Naive thymus-derived CD8-positive, alpha-beta T cell (primary cell): ENCODE data around the gene IL31. TPM values are rescaled to one million over a fixed set of nuclear protein-coding genes. Genes with fewer than 3 reads are reported as not detected.

Experiments used
- ATAC-seq, 2 donors: fragments of 150-1000 bp; cut with Tn5 transposase in 1 of 2; sonication (Bioruptor Pico), chemical (Tn5 transposase) in 1 of 2; 1 replicate in 1 of 2; 2 replicates in 1 of 2; pipeline ENCODE4 v1.10.0; 2021; ENCODE audit warnings: mild to moderate bottlenecking in 2 of 2, moderate library complexity in 2 of 2
- POLR2A ChIA-PET: fragments of 350-600 bp; sonication (Branson Sonifier 250); formaldehyde crosslinking; loops from one replicate; lab custom pipeline; 2021; ENCODE audit warnings: antibody characterized with exemption; lab: Charles Lee
- DNase-seq, 10 donors: peaks; one replicate each; pipeline versions ENCODE4 v3.0.0 to v3.0.0-alpha.2; 2020 to 2022
- H3K27ac Mint-ChIP-seq, 10 donors: one replicate each; pipeline ENCODE4 v1.8.0; 2020 to 2022; ENCODE audit warnings: mild to moderate bottlenecking in 10 of 10, mixed read lengths in 10 of 10, moderate library complexity in 4 of 10, inconsistent platforms in 1 of 10
- H3K27me3 Mint-ChIP-seq, 5 donors: one replicate each; pipeline ENCODE4 v1.8.0; 2021 to 2022; ENCODE audit warnings: mixed read lengths in 5 of 5
- H3K36me3 Mint-ChIP-seq, 3 donors: one replicate each; pipeline ENCODE4 v1.8.0; 2020 to 2022; ENCODE audit warnings: mixed read lengths in 3 of 3, mild to moderate bottlenecking in 2 of 3, inconsistent platforms in 1 of 3
- H3K4me1 Mint-ChIP-seq, 4 donors: one replicate each; pipeline ENCODE4 v1.8.0; 2021 to 2022; ENCODE audit warnings: mixed read lengths in 4 of 4
- H3K4me3 Mint-ChIP-seq, 10 donors: one replicate each; pipeline ENCODE4 v1.8.0; 2020 to 2022; ENCODE audit warnings: mild to moderate bottlenecking in 10 of 10, mixed read lengths in 10 of 10, moderate library complexity in 6 of 10, inconsistent platforms in 1 of 10
- H3K9me3 Mint-ChIP-seq, 9 donors: one replicate each; pipeline ENCODE4 v1.8.0; 2020 to 2022; ENCODE audit warnings: mixed read lengths in 9 of 9, mild to moderate bottlenecking in 3 of 9, inconsistent platforms in 1 of 9, moderate library complexity in 1 of 9
- polyA plus RNA-seq, 3 donors: library from polyadenylated mRNA; unstranded; fragments of 300-500 nt; fragmentation: Illumina TruSeq; gene quantifications; one replicate each; pipeline ENCODE4 v1.2.3, GENCODE V29; 2021
- total RNA-seq, 8 experiments: library from RNA in 2 of 8; stranded (reverse) in 2 of 8; gene quantifications; one replicate each; pipeline ENCODE4 v1.2.3 and lab custom pipeline; 2021 to 2026

The IL31 gene
- total and polyA plus RNA-seq, 5 experiments from 2014 or later: not detected

GRCh38 chr12:122137229-122137628 is 36.8 kb downstream of the IL31 start:
- POLR2A ChIA-PET: no interaction called here
- ATAC-seq: peak; percentile 14 to 45
- H3K4me3 Mint-ChIP-seq: no peak overlapping the region
- no peaks in the 10 kb centered on the region for H3K9me3 Mint-ChIP-seq
- H3K36me3 Mint-ChIP-seq: peaks cover 0 to 69% (median 9%) of the 10 kb centered on the region in 3 donors
- DNase-seq: no peak
- no peaks in the 10 kb centered on the region for H3K27me3 Mint-ChIP-seq
- no peak overlapping the region for H3K27ac Mint-ChIP-seq
- H3K4me1 Mint-ChIP-seq: no peaks in the 10 kb centered on the region

DNA sequence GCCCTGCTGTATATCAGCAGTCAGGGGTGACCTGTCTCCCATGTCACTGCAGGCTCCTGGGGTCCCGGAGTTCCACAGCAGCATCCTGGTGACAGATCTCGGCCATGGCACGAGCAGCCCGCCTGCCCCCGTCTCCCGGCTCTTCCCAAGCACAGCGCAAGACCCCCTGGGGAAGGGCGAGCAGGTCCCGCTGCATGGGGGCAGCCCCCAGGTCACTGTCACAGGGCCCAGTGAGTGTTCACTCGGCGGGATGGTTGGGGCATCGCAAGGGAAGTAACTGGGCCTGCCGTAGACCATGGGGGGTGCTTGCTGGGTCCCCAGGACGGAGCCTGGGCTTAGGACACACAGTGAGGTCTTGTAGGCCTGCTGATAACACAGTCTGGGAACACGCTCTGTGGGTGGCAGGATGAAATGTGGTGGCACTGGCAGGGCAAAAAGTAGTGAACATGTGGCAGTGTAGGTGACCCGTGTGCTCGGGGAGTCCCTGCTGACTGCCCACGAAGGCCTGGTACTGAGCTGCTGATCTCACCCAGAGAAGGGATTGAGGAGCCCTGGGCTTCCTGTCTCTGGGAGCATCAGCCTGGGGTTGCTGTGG is 38.5 kb downstream of the IL31 start:
- DNase-seq: no peak
- ATAC-seq: no peak
- H3K27me3 Mint-ChIP-seq: no peaks in the 10 kb centered on the region
- H3K4me1 Mint-ChIP-seq: no peaks in the 10 kb centered on the region
- POLR2A ChIA-PET: no interaction called here
- H3K9me3 Mint-ChIP-seq: no peaks in the 10 kb centered on the region
- H3K27ac Mint-ChIP-seq: peak overlapping the region in 2 of 10 donors; percentile 21 to 34
- no peak overlapping the region for H3K4me3 Mint-ChIP-seq
- peaks cover 0 to 73% (median 16%) of the 10 kb centered on the region in 3 donors for H3K36me3 Mint-ChIP-seq

- ATAC-seq: no peak
- no peak overlapping the region for H3K4me3 Mint-ChIP-seq
These were observed 40.6 kb downstream of the IL31 start for GRCh38 chr12:122133192-122133950.

GRCh38 chr12:122130150-122130549 is 43.9 kb downstream of the IL31 start:
- Mint-ChIP-seq H3K4me1 (peaks cover 11 to 27% (median 19%) of the 10 kb centered on the region in 4 donors), H3K9me3 (no peaks in the 10 kb centered on the region), H3K27ac (peak overlapping the region in 1 of 10 donors; percentile 49), H3K27me3 (no peaks in the 10 kb centered on the region), H3K4me3 (no peak overlapping the region), H3K36me3 (peaks cover 0 to 86% (median 14%) of the 10 kb centered on the region in 3 donors)
- no peak for DNase-seq
- ATAC-seq: no peak
- POLR2A ChIA-PET: no interaction called here

More at GRCh38 chr12:122133192-122133950, 40.6 kb downstream of the IL31 start:
- no peaks in the 10 kb centered on the region for H3K9me3 Mint-ChIP-seq
- no peaks in the 10 kb centered on the region for H3K27me3 Mint-ChIP-seq
- no peak for DNase-seq
- peaks cover 0 to 78% (median 13%) of the 10 kb centered on the region in 3 donors for H3K36me3 Mint-ChIP-seq
- peak overlapping the region in 4 of 10 donors; percentile 30 to 82 (median 44) for H3K27ac Mint-ChIP-seq
- POLR2A ChIA-PET: no interaction called here
- peaks cover 0 to 3% (median under 1%) of the 10 kb centered on the region in 4 donors for H3K4me1 Mint-ChIP-seq

DNA sequence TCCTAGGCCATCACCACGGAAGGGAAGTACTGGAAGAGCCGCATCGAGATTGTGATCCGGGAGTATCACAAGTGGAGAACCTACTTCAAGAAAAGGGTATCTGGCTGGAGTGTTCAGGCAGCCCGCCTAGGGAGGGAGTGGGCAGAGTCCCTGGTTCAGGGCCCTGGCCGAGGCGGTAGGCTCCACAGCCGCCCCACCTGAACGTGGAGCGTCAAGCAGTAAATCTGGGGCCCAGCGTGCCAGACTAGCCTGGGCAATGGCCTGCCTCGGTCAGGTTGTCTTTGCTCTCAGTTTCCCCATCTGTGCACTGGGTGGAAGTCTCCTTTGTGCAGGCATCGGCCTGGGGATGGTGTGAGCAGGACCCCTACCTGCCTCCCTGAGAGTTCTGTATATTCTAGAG is 44.9 kb downstream of the IL31 start:
- H3K36me3 Mint-ChIP-seq: peaks cover 0 to 76% (median 11%) of the 10 kb centered on the region in 3 donors
- H3K27me3 Mint-ChIP-seq: no peaks in the 10 kb centered on the region
- POLR2A ChIA-PET: interaction anchor here (0.6 kb wide), 1 partner anchor 131 kb away, joined by 3 read pairs; no protein-coding TSS in a partner anchor
- H3K27ac Mint-ChIP-seq: peak overlapping the region in 1 of 10 donors; percentile 49
- H3K9me3 Mint-ChIP-seq: no peaks in the 10 kb centered on the region
- peaks cover 11 to 30% (median 24%) of the 10 kb centered on the region in 4 donors for H3K4me1 Mint-ChIP-seq
- no peak overlapping the region for H3K4me3 Mint-ChIP-seq
- ATAC-seq: no peak
- DNase-seq: no peak

DNA sequence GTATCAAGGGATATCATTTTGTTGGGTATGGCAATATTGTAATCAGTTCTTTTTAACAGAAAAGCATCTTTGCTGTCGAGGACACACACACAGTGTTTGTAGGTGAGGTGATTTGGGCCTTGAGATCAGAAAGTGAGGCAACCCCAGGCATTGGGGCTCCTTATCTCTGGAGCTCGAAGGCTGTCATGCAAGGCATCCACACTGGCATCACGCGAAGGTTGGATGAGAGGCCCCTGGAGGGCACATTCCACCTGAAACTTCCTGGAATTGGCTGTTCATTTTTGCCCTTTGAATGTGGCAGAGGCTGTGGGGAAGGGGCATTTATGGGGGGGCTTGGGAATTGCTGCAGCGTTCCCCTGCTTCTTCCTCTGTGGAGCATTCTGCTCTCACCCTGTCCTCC is 45.5 kb downstream of the IL31 start:
- peaks cover 0 to under 1% (median 0%) of the 10 kb centered on the region in 5 donors for H3K27me3 Mint-ChIP-seq
- DNase-seq: no peak
- no peak for ATAC-seq
- peaks cover 13 to 34% (median 28%) of the 10 kb centered on the region in 4 donors for H3K4me1 Mint-ChIP-seq
- peak overlapping the region in 2 of 10 donors; percentile 6 to 85 for H3K27ac Mint-ChIP-seq
- no peak overlapping the region for H3K4me3 Mint-ChIP-seq
- H3K36me3 Mint-ChIP-seq: peaks cover 0 to 70% (median 11%) of the 10 kb centered on the region in 3 donors
- POLR2A ChIA-PET: no interaction called here
- no peaks in the 10 kb centered on the region for H3K9me3 Mint-ChIP-seq

DNA sequence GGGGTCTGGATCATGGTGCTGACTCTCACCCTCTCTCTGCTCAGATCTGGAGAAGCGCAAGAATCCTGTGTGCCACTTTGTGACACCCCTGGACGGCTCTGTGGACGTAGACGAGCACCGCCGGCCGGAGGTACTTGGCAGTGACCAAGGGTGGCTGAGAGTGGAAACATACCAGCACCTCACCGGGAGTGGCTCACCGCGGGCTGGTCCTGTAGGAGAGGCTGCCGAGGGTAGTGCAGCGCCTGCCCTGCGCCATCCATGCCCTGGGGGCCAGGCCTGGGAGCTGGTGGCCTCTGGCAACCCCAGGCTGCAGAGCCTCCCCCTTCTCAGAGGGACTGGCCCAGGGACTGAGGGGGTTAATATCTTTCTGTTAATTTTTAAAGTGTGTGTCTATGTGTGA is 46.2 kb downstream of the IL31 start:
- ATAC-seq: no peak
- peaks cover 0 to 1% (median 0%) of the 10 kb centered on the region in 5 donors for H3K27me3 Mint-ChIP-seq
- no peak overlapping the region for H3K4me3 Mint-ChIP-seq
- DNase-seq: no peak
- POLR2A ChIA-PET: no interaction called here
- no peak overlapping the region for H3K27ac Mint-ChIP-seq
- peaks cover 17 to 41% (median 34%) of the 10 kb centered on the region in 4 donors for H3K4me1 Mint-ChIP-seq
- no peaks in the 10 kb centered on the region for H3K9me3 Mint-ChIP-seq
- H3K36me3 Mint-ChIP-seq: peaks cover 0 to 65% (median 11%) of the 10 kb centered on the region in 3 donors

- POLR2A ChIA-PET: no interaction called here
- ATAC-seq (no peak), DNase-seq (no peak)
These were observed 47.1 kb downstream of the IL31 start for GRCh38 chr12:122126713-122127597.

DNA sequence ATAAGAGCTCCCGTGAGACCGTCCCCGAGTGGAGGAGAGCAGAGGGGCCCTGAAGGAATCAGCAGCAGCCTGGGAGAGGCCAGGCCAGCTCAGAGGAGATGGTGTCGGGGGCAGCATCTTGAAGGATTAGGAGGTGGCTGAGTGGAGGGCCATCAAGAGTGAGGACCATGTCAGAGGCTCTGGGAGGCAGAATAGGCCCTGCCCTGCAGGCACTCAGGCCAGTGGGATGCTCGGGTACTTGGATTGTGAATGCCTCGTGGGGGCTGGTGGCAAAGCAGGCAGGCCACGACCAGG is 47.7 kb downstream of the IL31 start:
- DNase-seq: no peak
- peaks cover 0 to 1% (median 0%) of the 10 kb centered on the region in 5 donors for H3K27me3 Mint-ChIP-seq

More at GRCh38 chr12:122126713-122127597, 47.1 kb downstream of the IL31 start:
- Mint-ChIP-seq H3K4me1 (peaks cover 18 to 48% (median 42%) of the 10 kb centered on the region in 4 donors), H3K27me3 (peaks cover 0 to 1% (median 0%) of the 10 kb centered on the region in 5 donors), H3K9me3 (no peaks in the 10 kb centered on the region), H3K27ac (peak overlapping the region in 6 of 10 donors; percentile 15 to 82 (median 35)), H3K36me3 (peaks cover 0 to 56% (median 6%) of the 10 kb centered on the region in 3 donors), H3K4me3 (no peak overlapping the region)

GRCh38 chr12:122125452-122126341 is 48.3 kb downstream of the IL31 start:
- H3K27me3 Mint-ChIP-seq: peaks cover 0 to 1% (median 0%) of the 10 kb centered on the region in 5 donors
- peak in 1 of 2 donors; percentile 44 for ATAC-seq
- H3K4me3 Mint-ChIP-seq: peak overlapping the region in 8 of 10 donors; percentile 21 to 86 (median 60)
- peak overlapping the region in 9 of 10 donors; percentile 47 to 92 (median 75) for H3K27ac Mint-ChIP-seq
- peaks cover 22 to 58% (median 49%) of the 10 kb centered on the region in 4 donors for H3K4me1 Mint-ChIP-seq
- no peaks in the 10 kb centered on the region for H3K9me3 Mint-ChIP-seq
- DNase-seq: no peak
- POLR2A ChIA-PET: interaction anchor here (1.5 kb wide), 1 partner anchor 47 kb away, joined by 6 read pairs; the partner anchor contains the start of gene MLXIP
- peaks cover 0 to 45% (median 3%) of the 10 kb centered on the region in 3 donors for H3K36me3 Mint-ChIP-seq

More for the DNA sequence above, 47.7 kb downstream of the IL31 start:
- no peaks in the 10 kb centered on the region for H3K9me3 Mint-ChIP-seq
- H3K36me3 Mint-ChIP-seq: peaks cover 0 to 50% (median 6%) of the 10 kb centered on the region in 3 donors
- H3K4me1 Mint-ChIP-seq: peaks cover 22 to 55% (median 49%) of the 10 kb centered on the region in 4 donors
- H3K4me3 Mint-ChIP-seq: peak overlapping the region in 3 of 10 donors; percentile 11 to 30 (median 22)
- H3K27ac Mint-ChIP-seq: peak overlapping the region in 7 of 10 donors; percentile 8 to 88 (median 73)
- POLR2A ChIA-PET: no interaction called here
- no peak for ATAC-seq

DNA sequence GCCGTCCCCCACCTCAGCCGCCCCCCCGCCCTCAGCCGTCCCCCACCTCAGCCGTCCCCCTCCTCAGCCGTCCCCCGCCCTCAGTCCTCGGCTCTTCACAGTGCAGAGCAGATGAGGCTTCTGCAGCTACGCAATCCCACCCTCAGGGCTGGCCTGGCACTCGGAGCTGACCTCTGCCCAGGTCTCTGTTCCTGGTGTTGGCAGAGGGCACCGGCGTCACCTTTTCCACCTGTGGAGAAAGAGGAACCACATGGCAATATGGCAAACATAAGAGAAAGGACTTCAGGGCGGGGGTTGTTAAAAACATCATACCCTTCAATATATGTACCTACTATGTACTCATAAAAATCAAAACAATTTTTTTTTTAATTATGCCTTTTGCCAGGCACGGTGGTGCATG is 49.7 kb downstream of the IL31 start:
- Mint-ChIP-seq H3K27ac (peak overlapping the region in 1 of 10 donors; percentile 82), H3K4me3 (peak overlapping the region in 1 of 10 donors; percentile 10), H3K27me3 (peaks cover 0 to 1% (median 0%) of the 10 kb centered on the region in 5 donors), H3K4me1 (peaks cover 29 to 70% (median 59%) of the 10 kb centered on the region in 4 donors), H3K9me3 (no peaks in the 10 kb centered on the region), H3K36me3 (peaks cover 0 to 33% (median 2%) of the 10 kb centered on the region in 3 donors)
- DNase-seq: no peak
- ATAC-seq: no peak
- POLR2A ChIA-PET: interaction anchor here (0.6 to 3.5 kb wide), 6 partner anchors 36 to 408 kb away, joined by 3 to 29 read pairs (median 6); partner anchors contain the start of gene MLXIP
